Measurements from ENCODE around the gene RNF2.

DNA sequence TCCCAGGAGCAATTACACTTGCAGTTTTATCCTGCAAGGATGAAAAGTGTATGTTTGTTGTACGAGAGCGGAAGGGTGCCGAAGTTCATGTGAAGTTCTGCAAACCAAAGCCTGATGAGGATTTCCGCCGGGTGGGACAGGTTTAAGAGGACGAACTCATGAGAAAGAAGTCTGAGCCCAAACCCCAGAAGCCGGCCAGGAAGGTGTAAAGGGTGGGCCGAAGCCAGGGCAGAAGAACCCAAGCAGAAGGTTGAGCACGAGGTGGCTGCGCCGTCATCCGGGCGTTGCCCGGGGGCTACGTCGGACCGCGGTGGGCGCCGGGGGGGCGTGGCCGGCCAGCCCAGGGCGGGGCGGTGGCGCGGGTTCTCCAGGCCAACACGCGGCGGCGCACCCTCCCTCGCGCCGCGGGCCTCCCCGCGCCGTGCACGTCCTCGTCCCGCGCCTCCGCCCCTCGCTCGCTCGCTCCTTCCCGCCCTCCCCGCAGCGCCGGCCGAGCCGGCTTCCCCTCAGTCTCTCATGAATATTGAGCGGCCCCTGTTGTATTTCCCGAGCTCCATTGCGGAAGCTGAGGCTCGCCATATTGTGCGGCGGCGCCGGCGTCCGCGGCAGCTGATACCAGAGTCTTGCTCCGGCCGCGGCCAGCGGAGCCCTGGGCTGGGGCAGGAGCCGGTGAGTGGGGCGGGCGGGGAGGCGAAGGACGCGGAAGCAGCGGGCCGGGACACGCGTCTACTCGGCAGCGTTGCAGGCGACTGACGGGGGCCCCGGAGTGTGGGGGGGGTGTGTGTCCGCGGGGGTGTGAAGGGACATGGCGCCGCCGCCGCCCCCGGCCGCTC lies at the start of gene RNF2:
- TF ChIP-seq, protein P1, sequence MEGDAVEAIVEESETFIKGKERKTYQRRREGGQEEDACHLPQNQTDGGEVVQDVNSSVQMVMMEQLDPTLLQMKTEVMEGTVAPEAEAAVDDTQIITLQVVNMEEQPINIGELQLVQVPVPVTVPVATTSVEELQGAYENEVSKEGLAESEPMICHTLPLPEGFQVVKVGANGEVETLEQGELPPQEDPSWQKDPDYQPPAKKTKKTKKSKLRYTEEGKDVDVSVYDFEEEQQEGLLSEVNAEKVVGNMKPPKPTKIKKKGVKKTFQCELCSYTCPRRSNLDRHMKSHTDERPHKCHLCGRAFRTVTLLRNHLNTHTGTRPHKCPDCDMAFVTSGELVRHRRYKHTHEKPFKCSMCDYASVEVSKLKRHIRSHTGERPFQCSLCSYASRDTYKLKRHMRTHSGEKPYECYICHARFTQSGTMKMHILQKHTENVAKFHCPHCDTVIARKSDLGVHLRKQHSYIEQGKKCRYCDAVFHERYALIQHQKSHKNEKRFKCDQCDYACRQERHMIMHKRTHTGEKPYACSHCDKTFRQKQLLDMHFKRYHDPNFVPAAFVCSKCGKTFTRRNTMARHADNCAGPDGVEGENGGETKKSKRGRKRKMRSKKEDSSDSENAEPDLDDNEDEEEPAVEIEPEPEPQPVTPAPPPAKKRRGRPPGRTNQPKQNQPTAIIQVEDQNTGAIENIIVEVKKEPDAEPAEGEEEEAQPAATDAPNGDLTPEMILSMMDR (IDR thresholded peaks at IDR 0.05): peak; percentile 33
- no peak for TF ChIP-seq ZFX (IDR thresholded peaks at IDR 0.05; ENCODE audit: borderline replicate concordance)

All from 22Rv1 (cell line).